GM06990 (cell line): Measurements from ENCODE around the gene CACTIN.

Experiments used
- DNase-seq: peaks from one replicate; pipeline ENCODE4 v3.0.0-alpha.2; 2011; ENCODE audit not compliant: insufficient read length; ENCODE audit errors: extremely low read depth
- H3K27me3 ChIP-seq: replicated peaks from 2 replicates; pipeline ENCODE4 v1.6.0; 2011; ENCODE audit warnings: low read length; ENCODE audit not compliant: control insufficient read depth, insufficient read depth
- H3K36me3 ChIP-seq: 2 replicates; pipeline ENCODE4 v1.5.1; 2011; ENCODE audit warnings: low read length; ENCODE audit not compliant: control insufficient read depth, insufficient read depth
- H3K4me3 ChIP-seq: replicated peaks from 2 replicates; pipeline ENCODE4 v1.5.1; 2011; ENCODE audit warnings: low read depth, mild to moderate bottlenecking, control low read depth, low read length
- CTCF ChIP-seq: IDR thresholded peaks from 2 replicates; pipeline ENCODE4 v1.5.1; 2011; ENCODE audit warnings: low read length, control low read depth, mild to moderate bottlenecking, inconsistent platforms; ENCODE audit not compliant: insufficient read depth, poor library complexity, severe bottlenecking

Gene CACTIN

GRCh38 chr19:3658870-3659745 is 32.5 kb upstream of the CACTIN start:
- H3K36me3 ChIP-seq = peaks cover 30% of the 10 kb centered on the region
- no peak for DNase-seq
- no peak for TF ChIP-seq CTCF

DNA sequence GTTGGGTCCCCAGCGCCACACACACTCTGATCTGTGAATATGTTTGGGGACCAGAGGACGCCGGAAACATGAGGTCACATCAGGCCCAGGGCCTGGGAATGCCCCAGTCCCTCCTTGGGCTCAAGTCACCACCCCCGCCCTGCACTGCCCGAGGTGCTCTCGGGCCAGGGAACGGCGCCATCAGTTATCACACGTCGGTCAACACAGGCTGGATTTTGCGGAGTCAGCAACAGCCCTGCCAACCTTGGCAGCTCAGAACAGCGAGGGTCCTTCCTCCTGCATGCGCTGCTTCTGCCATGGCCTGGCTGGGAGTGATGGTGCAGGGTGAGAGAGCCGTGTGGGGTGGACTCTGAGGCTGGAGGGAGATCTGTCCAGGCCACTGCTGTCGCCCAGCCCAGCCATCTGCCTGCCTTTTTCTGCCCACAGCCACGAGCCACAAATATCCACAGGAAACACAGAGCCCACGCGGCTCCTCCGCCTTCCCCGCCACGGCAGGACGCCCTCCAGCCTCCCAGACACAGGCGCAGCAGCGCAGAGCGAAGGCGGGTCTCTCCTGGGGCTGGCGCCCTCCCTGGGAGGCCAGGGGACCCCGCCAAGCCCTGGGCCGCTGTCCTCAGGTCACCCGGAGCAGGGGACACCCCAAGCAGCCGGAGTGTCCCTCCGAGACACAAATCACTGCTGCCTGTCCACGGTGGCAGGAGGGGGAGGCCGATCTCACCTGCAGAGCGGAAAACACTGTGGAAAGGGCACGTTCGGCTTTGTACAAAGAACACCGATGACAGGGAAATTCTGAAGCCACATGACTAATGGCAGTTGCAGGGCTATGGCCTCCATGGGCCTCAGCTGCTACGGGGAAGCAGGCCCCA is 31.6 kb upstream of the CACTIN start:
- no peak for TF ChIP-seq CTCF
- Histone ChIP-seq H3K4me3 (no peak overlapping the region), H3K27me3 (no peaks in the 10 kb centered on the region), H3K36me3 (peaks cover 30% of the 10 kb centered on the region)
- no peak for DNase-seq

More at GRCh38 chr19:3658870-3659745, 32.5 kb upstream of the CACTIN start:
- Histone ChIP-seq H3K4me3 (no peak overlapping the region), H3K27me3 (no peaks in the 10 kb centered on the region)

DNA sequence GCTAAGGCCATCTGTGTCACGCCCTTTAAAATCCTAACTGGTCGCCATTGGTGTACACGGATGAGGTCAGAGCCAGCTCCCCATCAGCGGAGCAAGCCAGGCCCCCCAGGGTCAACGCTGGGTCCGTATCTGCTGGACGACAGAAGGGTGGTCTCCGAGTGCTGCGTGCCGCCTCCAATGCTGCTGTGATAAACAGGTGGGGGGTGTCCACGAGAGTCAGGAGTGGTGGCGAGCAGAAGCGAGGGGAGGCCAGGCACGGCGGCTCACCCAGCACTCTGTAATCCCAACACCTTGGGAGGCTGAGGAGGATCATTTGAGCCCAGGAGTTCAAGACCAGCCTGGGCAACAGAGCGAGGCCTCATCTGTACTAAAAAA is 30.8 kb upstream of the CACTIN start:
- H3K4me3 ChIP-seq = no peak overlapping the region
- peaks cover 34% of the 10 kb centered on the region for H3K36me3 ChIP-seq
- no peak for TF ChIP-seq CTCF
- DNase-seq = no peak
- no peaks in the 10 kb centered on the region for H3K27me3 ChIP-seq

GRCh38 chr19:3656747-3657394 is 30.3 kb upstream of the CACTIN start:
- H3K27me3 ChIP-seq = no peaks in the 10 kb centered on the region
- DNase-seq = no peak
- no peak overlapping the region for H3K4me3 ChIP-seq
- no peak for TF ChIP-seq CTCF
- H3K36me3 ChIP-seq = peaks cover 37% of the 10 kb centered on the region

DNA sequence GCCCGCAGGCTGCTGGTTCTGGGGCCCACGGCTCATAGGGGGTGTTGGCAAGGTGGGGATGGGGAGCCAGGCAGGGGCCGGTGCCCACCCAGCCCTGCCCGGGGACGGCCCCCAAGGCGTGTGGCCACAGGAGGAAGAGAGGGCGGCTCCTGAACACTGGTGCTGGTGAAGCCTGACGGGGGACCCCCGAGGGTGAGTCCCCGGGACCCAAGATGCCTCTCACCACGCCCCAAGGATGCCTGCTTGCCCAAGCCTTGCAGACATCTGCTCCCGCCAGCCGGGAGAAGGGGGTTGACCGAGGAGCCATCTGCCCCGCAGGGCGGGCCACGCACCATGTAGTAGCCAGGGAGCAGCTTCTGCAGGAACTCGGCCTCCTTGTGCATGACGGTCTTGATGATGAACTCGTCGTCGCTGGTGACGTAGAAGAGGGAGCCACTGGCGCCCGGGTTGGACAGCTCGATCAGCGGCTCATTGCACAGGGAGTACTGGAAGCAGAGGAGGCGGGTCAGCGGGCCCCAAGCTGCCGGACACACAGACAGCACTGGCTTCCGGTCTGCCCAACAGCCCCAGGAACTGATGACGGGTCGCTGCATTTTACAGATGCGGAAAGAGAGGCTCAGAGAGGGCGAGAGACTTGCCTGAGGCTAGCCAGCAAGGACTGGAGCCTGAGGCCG is 29.6 kb upstream of the CACTIN start:
- TF ChIP-seq CTCF = no peak
- no peak for DNase-seq
- H3K36me3 ChIP-seq = peaks cover 33% of the 10 kb centered on the region
- no peak overlapping the region for H3K4me3 ChIP-seq
- no peaks in the 10 kb centered on the region for H3K27me3 ChIP-seq
